OCI-LY7 (cell line): ENCODE results near the gene PFDN1. TPM values are rescaled to one million over a fixed set of nuclear protein-coding genes. Genes with fewer than 3 reads are reported as not detected.

ENCODE experiments used
- BruUV-seq: library from RNA; stranded (reverse); fragments of 400-500 nt; replicated peaks from 2 replicates; lab custom pipeline; 2021; lab: Mats Ljungman, UMichigan
- CTCF ChIA-PET: fragments of 300-600 bp; sonication (Branson Sonifier 250); formaldehyde crosslinking; loops from one replicate; lab custom pipeline; 2022; ENCODE audit warnings: antibody characterized with exemption; ENCODE audit not compliant: unreplicated experiment; lab: Charles Lee
- POLR2A ChIA-PET: fragments of 300-600 bp; sonication (Branson Sonifier 250); formaldehyde crosslinking; loops from one replicate; lab custom pipeline; 2022; ENCODE audit warnings: antibody characterized with exemption; lab: Charles Lee
- DNase-seq: peaks from one replicate; pipeline ENCODE4 v3.0.0-alpha.2; 2015; ENCODE audit warnings: low spot score
- H2AFZ ChIP-seq: fragments of 200-600 bp; sonication (generic), shearing (Covaris generic); 2 replicates; pipeline ENCODE4 v1.6.1; 2014; ENCODE audit warnings: mild to moderate bottlenecking, antibody characterized with exemption, low read length, moderate library complexity
- H3K27ac ChIP-seq: fragments of 200-600 bp; sonication (generic); 2 replicates; pipeline ENCODE4 v1.5.1; 2014; ENCODE audit warnings: mixed run types, low read depth, mild to moderate bottlenecking, moderate library complexity, low read length, inconsistent platforms; ENCODE audit not compliant: poor library complexity, severe bottlenecking
- H3K36me3 ChIP-seq: fragments of 200-600 bp; sonication (generic); 2 replicates; pipeline ENCODE4 v1.6.1; 2014; ENCODE audit warnings: mild to moderate bottlenecking, antibody characterized with exemption, low read length, moderate library complexity, mixed read lengths; ENCODE audit not compliant: insufficient read depth
- H3K4me1 ChIP-seq: fragments of 200-600 bp; sonication (generic); 2 replicates; pipeline ENCODE4 v1.5.1; 2014; ENCODE audit warnings: mild to moderate bottlenecking, low read length; ENCODE audit not compliant: insufficient read depth, poor library complexity, severe bottlenecking
- H3K4me2 ChIP-seq: fragments of 200-600 bp; sonication (generic); 2 replicates; pipeline ENCODE4 v1.6.1; 2014; ENCODE audit warnings: mild to moderate bottlenecking, low read length
- H3K4me3 ChIP-seq: fragments of 200-600 bp; sonication (generic); 2 replicates; pipeline ENCODE4 v1.5.1; 2014; ENCODE audit warnings: mild to moderate bottlenecking, low read depth, low read length; ENCODE audit not compliant: poor library complexity, severe bottlenecking
- H3K79me2 ChIP-seq: fragments of 200-600 bp; sonication (generic); 2 replicates; pipeline ENCODE4 v1.6.1; 2016; ENCODE audit warnings: low read depth, mild to moderate bottlenecking, low read length, moderate library complexity, mixed read lengths; ENCODE audit not compliant: insufficient read depth
- H3K9me2 ChIP-seq: fragments of 200-600 bp; sonication (generic); 2 replicates; pipeline ENCODE4 v1.6.1; 2016; ENCODE audit warnings: mild to moderate bottlenecking, low read length, mixed read lengths; ENCODE audit not compliant: insufficient read depth
- H3K9me3 ChIP-seq: fragments of 200-600 bp; sonication (generic); 2 replicates; pipeline ENCODE4 v1.6.1; 2014; ENCODE audit warnings: mild to moderate bottlenecking, mixed run types, low read length, mixed read lengths
- H4K20me1 ChIP-seq: fragments of 200-600 bp; sonication (generic); 2 replicates; pipeline ENCODE4 v1.6.1; 2014; ENCODE audit warnings: mild to moderate bottlenecking, antibody characterized with exemption, low read length, moderate library complexity, mixed read lengths; ENCODE audit not compliant: insufficient read depth
- CTCF ChIP-seq: fragments of 200-600 bp; sonication (generic); conservative IDR thresholded peaks from 2 replicates; pipeline ENCODE4 v1.5.1; 2014; ENCODE audit warnings: mild to moderate bottlenecking, antibody characterized with exemption, low read length, moderate library complexity, mixed read lengths
- EZH2phosphoT487 ChIP-seq: fragments of 200-600 bp; sonication (generic); IDR thresholded peaks from 2 replicates; pipeline ENCODE4 v1.6.1; 2018; ENCODE audit warnings: low read depth, borderline replicate concordance, mild to moderate bottlenecking, mixed run types, antibody characterized with exemption, low read length, moderate library complexity, mixed read lengths
- intact Hi-C: fragments of 100-400 bp; cut with micrococcal nuclease; formaldehyde crosslinking; loops from one replicate; pipeline ENCODE4 v1.10.0; 2022; ENCODE audit not compliant: unreplicated experiment
- total RNA-seq, 2 experiments: library from RNA; depleted of rRNA in 1 of 2; stranded (reverse); fragments of >200 nt in 1 of 2; shearing (Covaris generic) in 1 of 2; gene quantifications; 2 replicates each; pipeline ENCODE4 v1.2.3, GENCODE V29; 2014 to 2022

PFDN1 gene
- total RNA-seq, 2 experiments from 2014 or later = 51.3 to 73.9 TPM

GRCh38 chr5:140227046-140227445 lies 75.9 kb downstream of the PFDN1 start:
- Histone ChIP-seq H3K79me2 (no peaks in the 10 kb centered on the region), H3K9me3 (no peaks in the 10 kb centered on the region), H3K4me3 (no peak overlapping the region), H4K20me1 (no peaks in the 10 kb centered on the region), H3K4me1 (no peaks in the 10 kb centered on the region), H3K27ac (no peak overlapping the region), H2AFZ (no peak overlapping the region), H3K9me2 (no peaks in the 10 kb centered on the region), H3K4me2 (no peak overlapping the region), H3K36me3 (no peaks in the 10 kb centered on the region)
- POLR2A ChIA-PET = interaction anchor here (0.5 to 0.8 kb wide), 2 partner anchors 10 to 15 kb away, joined by 3 read pairs; no protein-coding TSS in a partner anchor
- no peak for DNase-seq
- no TSS peak for BruUV-seq
- TF ChIP-seq EZH2phosphoT487 = no peak
- TF ChIP-seq CTCF = peak; percentile 34
- intact Hi-C loops = no loop called here
- CTCF ChIA-PET = no interaction called here

GRCh38 chr5:140225396-140225795 lies 77.5 kb downstream of the PFDN1 start:
- ChIA-PET POLR2A (interaction anchor here (1.3 kb wide), 1 partner anchor 13 kb away, joined by 3 read pairs; no protein-coding TSS in a partner anchor), CTCF (no interaction called here)
- Histone ChIP-seq H2AFZ (no peak overlapping the region), H3K4me2 (no peak overlapping the region), H3K9me3 (no peaks in the 10 kb centered on the region), H3K36me3 (no peaks in the 10 kb centered on the region), H4K20me1 (no peaks in the 10 kb centered on the region), H3K4me3 (no peak overlapping the region), H3K4me1 (no peaks in the 10 kb centered on the region), H3K27ac (no peak overlapping the region), H3K79me2 (no peaks in the 10 kb centered on the region), H3K9me2 (no peaks in the 10 kb centered on the region)
- BruUV-seq = no TSS peak
- intact Hi-C loops = no loop called here
- TF ChIP-seq EZH2phosphoT487 = no peak
- no peak for TF ChIP-seq CTCF
- DNase-seq = no peak

GRCh38 chr5:140224658-140225057 lies 78.2 kb downstream of the PFDN1 start:
- Histone ChIP-seq H3K36me3 (no peaks in the 10 kb centered on the region), H3K27ac (no peak overlapping the region), H3K9me2 (no peaks in the 10 kb centered on the region), H3K4me3 (no peak overlapping the region), H3K9me3 (no peaks in the 10 kb centered on the region), H3K4me2 (no peak overlapping the region), H3K4me1 (no peaks in the 10 kb centered on the region), H4K20me1 (no peaks in the 10 kb centered on the region), H3K79me2 (no peaks in the 10 kb centered on the region), H2AFZ (no peak overlapping the region)
- intact Hi-C loops = no loop called here
- CTCF ChIA-PET = no interaction called here
- POLR2A ChIA-PET = no interaction called here
- no peak for DNase-seq
- TF ChIP-seq EZH2phosphoT487 (no peak), CTCF (no peak)
- BruUV-seq = no TSS peak
